Measurements from ENCODE around the gene DGCR2.

DGCR2 gene

DNA sequence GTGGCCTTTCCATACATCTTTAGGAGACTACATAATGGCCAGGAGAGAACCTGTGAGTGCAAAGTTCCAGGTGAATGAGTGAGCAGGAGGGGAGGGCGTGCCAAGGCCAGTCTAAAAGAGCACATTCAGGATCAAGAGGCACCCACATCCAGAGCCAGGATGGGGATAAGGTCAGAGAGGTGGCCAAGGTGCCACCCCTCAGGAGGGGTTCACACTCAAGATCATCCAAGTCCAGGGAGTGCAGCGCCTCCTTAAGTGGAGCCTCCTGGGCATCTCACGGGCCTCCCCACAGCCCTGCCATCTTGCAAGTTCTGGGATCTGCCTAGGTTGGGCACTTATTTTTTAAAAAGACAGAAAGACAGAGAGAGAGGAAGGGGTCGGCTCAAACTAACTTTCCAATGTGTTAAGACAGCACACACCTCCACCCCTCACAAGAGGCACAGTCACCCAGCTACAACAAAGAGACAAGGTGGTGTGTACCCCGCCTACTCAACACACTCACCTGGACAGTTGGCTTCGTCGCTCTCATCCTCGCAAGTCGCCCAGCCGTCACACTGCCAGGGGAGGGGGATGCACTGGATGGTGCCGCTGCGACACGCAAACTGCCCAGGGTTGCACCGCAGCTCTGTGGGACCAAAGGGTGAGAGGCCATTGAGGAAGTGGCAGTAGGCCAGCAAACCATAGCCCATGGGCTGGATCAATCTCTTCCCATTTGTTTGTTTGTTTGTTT, 33.2 kb downstream of the DGCR2 start:
- TF ChIP-seq, protein P1, sequence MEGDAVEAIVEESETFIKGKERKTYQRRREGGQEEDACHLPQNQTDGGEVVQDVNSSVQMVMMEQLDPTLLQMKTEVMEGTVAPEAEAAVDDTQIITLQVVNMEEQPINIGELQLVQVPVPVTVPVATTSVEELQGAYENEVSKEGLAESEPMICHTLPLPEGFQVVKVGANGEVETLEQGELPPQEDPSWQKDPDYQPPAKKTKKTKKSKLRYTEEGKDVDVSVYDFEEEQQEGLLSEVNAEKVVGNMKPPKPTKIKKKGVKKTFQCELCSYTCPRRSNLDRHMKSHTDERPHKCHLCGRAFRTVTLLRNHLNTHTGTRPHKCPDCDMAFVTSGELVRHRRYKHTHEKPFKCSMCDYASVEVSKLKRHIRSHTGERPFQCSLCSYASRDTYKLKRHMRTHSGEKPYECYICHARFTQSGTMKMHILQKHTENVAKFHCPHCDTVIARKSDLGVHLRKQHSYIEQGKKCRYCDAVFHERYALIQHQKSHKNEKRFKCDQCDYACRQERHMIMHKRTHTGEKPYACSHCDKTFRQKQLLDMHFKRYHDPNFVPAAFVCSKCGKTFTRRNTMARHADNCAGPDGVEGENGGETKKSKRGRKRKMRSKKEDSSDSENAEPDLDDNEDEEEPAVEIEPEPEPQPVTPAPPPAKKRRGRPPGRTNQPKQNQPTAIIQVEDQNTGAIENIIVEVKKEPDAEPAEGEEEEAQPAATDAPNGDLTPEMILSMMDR (IDR thresholded peaks at IDR 0.05; ENCODE audit: borderline replicate concordance, extremely low read depth, low read length, poor library complexity, severe bottlenecking): no peak
- TF ChIP-seq EZH2 (IDR thresholded peaks at IDR 0.05; ENCODE audit: borderline replicate concordance, low read depth, low read length, severe bottlenecking): no peak
- H3K4me3 ChIP-seq (ENCODE audit: low read depth in 1 of 2, low read length in 2 of 2): no peak overlapping the region
- no peaks in the 10 kb centered on the region for H3K4me1 ChIP-seq (ENCODE audit: insufficient read depth, low read length)
- DNase-seq (no peak), ATAC-seq (ENCODE audit: insufficient read depth, low read depth) (no peak)
- H2AFZ ChIP-seq (ENCODE audit: low read depth, low read length): no peak overlapping the region
- no peaks in the 10 kb centered on the region for H3K27me3 ChIP-seq (ENCODE audit: insufficient read depth, low read length, poor library complexity)
- H3K9me3 ChIP-seq (ENCODE audit: insufficient read depth, low read length, severe bottlenecking): no peaks in the 10 kb centered on the region
- no peak overlapping the region for H3K4me2 ChIP-seq (ENCODE audit: insufficient read depth, low read length)
- no peak overlapping the region for H3K27ac ChIP-seq (ENCODE audit: low read length)
- H3K9ac ChIP-seq (ENCODE audit: low read depth, low read length): no peak overlapping the region
- H3K36me3 ChIP-seq (ENCODE audit: insufficient read depth, low read length): peaks cover 43% of the 10 kb centered on the region
- peaks cover 42% of the 10 kb centered on the region for H3K79me2 ChIP-seq (ENCODE audit: insufficient read depth, low read length)
- H4K20me1 ChIP-seq (ENCODE audit: insufficient read depth, low read length): peaks cover 8% of the 10 kb centered on the region; the same call in 1 of the 2 replicates

DNA sequence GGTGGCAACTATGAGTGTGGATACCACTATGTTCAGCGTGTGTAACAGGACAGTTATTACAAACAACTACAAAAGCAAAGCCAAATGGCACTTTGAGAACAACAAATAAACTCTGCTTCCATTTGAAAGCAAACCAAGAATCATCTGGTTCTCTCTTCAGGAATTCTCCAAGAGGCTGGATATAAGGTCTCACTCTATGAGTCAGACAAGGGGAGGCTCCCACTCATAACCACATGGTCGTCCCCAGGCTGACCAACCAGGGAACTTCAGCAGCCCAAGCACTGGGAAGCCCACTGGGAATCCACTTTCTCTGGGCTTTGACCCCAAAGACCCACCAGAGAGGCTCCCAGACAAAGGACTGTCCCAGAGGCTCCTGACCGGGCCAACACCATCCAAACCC, 35.3 kb downstream of the DGCR2 start:
- no peaks in the 10 kb centered on the region for H3K9me3 ChIP-seq (ENCODE audit: insufficient read depth, low read length, severe bottlenecking)
- H3K9ac ChIP-seq (ENCODE audit: low read depth, low read length): no peak overlapping the region
- peaks cover 31% of the 10 kb centered on the region; the same call in 1 of the 2 replicates for H3K79me2 ChIP-seq (ENCODE audit: insufficient read depth, low read length)
- H4K20me1 ChIP-seq (ENCODE audit: insufficient read depth, low read length): peaks cover 12% of the 10 kb centered on the region; the same call in 1 of the 2 replicates
- H3K4me1 ChIP-seq (ENCODE audit: insufficient read depth, low read length): no peaks in the 10 kb centered on the region
- no peak overlapping the region for H3K4me2 ChIP-seq (ENCODE audit: insufficient read depth, low read length)
- no peak for ATAC-seq (ENCODE audit: insufficient read depth, low read depth)
- H3K27ac ChIP-seq (ENCODE audit: low read length): no peak overlapping the region
- no peak overlapping the region for H3K4me3 ChIP-seq (ENCODE audit: low read depth in 1 of 2, low read length in 2 of 2)
- TF ChIP-seq, protein P1 (IDR thresholded peaks at IDR 0.05; ENCODE audit: borderline replicate concordance, extremely low read depth, low read length, poor library complexity, severe bottlenecking): no peak
- TF ChIP-seq EZH2 (IDR thresholded peaks at IDR 0.05; ENCODE audit: borderline replicate concordance, low read depth, low read length, severe bottlenecking): no peak
- H3K27me3 ChIP-seq (ENCODE audit: insufficient read depth, low read length, poor library complexity): no peaks in the 10 kb centered on the region
- H3K36me3 ChIP-seq (ENCODE audit: insufficient read depth, low read length): peaks cover 43% of the 10 kb centered on the region
- DNase-seq: no peak
- no peak overlapping the region for H2AFZ ChIP-seq (ENCODE audit: low read depth, low read length)

DNA sequence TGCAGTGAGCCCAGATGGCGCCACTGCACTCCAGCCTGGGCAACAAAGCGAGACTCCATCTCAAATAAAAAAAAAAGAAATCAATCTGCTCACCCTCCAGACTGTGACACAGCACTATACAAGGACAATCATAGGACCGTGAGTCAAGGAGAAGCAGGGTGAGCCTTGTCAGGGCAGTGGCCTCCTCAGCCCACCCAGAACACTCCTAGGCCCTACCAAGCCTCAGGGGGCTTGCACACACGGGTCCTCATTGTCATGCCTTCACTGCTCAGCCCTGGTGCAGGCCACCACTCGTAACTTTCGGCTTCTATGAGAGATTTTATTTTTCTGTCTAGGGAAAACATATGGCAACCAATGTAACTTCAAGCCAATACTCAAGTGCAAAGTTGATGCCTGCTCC, 35.8 kb downstream of the DGCR2 start:
- Histone ChIP-seq H3K79me2 (ENCODE audit: insufficient read depth, low read length) (peaks cover 29% of the 10 kb centered on the region; the same call in 1 of the 2 replicates), H3K4me2 (ENCODE audit: insufficient read depth, low read length) (no peak overlapping the region), H3K27me3 (ENCODE audit: insufficient read depth, low read length, poor library complexity) (no peaks in the 10 kb centered on the region), H3K4me3 (ENCODE audit: low read depth in 1 of 2, low read length in 2 of 2) (no peak overlapping the region), H3K27ac (ENCODE audit: low read length) (no peak overlapping the region), H3K4me1 (ENCODE audit: insufficient read depth, low read length) (no peaks in the 10 kb centered on the region), H3K36me3 (ENCODE audit: insufficient read depth, low read length) (peaks cover 46% of the 10 kb centered on the region), H3K9me3 (ENCODE audit: insufficient read depth, low read length, severe bottlenecking) (no peaks in the 10 kb centered on the region), H2AFZ (ENCODE audit: low read depth, low read length) (no peak overlapping the region), H4K20me1 (ENCODE audit: insufficient read depth, low read length) (peaks cover 12% of the 10 kb centered on the region; the same call in 1 of the 2 replicates), H3K9ac (ENCODE audit: low read depth, low read length) (no peak overlapping the region)
- TF ChIP-seq, protein P1 (IDR thresholded peaks at IDR 0.05; ENCODE audit: borderline replicate concordance, extremely low read depth, low read length, poor library complexity, severe bottlenecking): no peak
- no peak for TF ChIP-seq EZH2 (IDR thresholded peaks at IDR 0.05; ENCODE audit: borderline replicate concordance, low read depth, low read length, severe bottlenecking)
- DNase-seq (no peak), ATAC-seq (ENCODE audit: insufficient read depth, low read depth) (no peak)

Measured in DND-41 (cell line).